ENCODE measurements around the gene CFAP100. TPM values are rescaled to one million over a fixed set of nuclear protein-coding genes. Genes with fewer than 3 reads are reported as not detected.

Gene CFAP100
- total RNA-seq, 4 donors from 2014 or later: not detected

DNA sequence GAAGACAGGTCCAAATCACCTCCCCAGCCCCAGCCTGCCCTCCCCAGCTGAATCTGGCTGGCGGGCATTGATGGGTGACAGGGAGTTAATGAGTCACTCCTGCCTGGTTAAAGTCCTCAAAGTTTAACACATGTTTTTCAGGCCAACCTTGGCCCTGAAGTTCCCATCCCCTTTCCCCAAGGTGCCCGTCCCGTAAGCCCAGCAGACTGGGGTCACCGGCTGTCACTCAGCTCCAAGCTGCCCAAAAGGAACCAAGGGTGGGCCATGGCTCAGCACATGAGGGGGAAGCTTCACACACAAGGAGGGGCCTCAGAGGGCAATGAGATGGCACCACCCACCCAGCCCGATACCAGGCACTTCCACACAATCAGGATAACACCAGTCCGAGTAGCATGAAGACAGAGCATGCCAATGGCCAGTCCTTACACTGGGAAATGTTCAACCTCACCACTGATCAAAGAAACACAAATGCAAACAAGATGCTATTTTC lies 27.3 kb upstream of the CFAP100 start:
- in situ Hi-C loops (cut with MboI; ENCODE audit: low pct_ligation_motif_present in 1 of 4, low pct_unique_long_range_greater_than_20kb in 1 of 4, low sequenced_read_pairs in 3 of 4): no loop called here
- Histone ChIP-seq H3K27ac (no peak overlapping the region), H3K4me1 (no peaks in the 10 kb centered on the region), H3K36me3 (no peaks in the 10 kb centered on the region), H3K27me3 (no peaks in the 10 kb centered on the region), H3K9me3 (no peaks in the 10 kb centered on the region), H3K4me3 (no peak overlapping the region)
- TF ChIP-seq POLR2A (IDR thresholded peaks at IDR 0.05) (no peak), EP300 (IDR thresholded peaks at IDR 0.05; ENCODE audit: low read depth) (no peak), POLR2AphosphoS5 (IDR thresholded peaks at IDR 0.05) (no peak)
- TF ChIP-seq, protein P1, sequence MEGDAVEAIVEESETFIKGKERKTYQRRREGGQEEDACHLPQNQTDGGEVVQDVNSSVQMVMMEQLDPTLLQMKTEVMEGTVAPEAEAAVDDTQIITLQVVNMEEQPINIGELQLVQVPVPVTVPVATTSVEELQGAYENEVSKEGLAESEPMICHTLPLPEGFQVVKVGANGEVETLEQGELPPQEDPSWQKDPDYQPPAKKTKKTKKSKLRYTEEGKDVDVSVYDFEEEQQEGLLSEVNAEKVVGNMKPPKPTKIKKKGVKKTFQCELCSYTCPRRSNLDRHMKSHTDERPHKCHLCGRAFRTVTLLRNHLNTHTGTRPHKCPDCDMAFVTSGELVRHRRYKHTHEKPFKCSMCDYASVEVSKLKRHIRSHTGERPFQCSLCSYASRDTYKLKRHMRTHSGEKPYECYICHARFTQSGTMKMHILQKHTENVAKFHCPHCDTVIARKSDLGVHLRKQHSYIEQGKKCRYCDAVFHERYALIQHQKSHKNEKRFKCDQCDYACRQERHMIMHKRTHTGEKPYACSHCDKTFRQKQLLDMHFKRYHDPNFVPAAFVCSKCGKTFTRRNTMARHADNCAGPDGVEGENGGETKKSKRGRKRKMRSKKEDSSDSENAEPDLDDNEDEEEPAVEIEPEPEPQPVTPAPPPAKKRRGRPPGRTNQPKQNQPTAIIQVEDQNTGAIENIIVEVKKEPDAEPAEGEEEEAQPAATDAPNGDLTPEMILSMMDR (IDR thresholded peaks at IDR 0.05): no peak
- intact Hi-C loops (cut with DNase I; ENCODE audit: low total_unique reads): no loop called here
- 85 to 93% methylated on average over 3 to 6 of the region's 6 CpGs for WGBS, 2 donors (ENCODE audit: low coverage in 1 of 2)
- DNase-seq: no peak

DNA sequence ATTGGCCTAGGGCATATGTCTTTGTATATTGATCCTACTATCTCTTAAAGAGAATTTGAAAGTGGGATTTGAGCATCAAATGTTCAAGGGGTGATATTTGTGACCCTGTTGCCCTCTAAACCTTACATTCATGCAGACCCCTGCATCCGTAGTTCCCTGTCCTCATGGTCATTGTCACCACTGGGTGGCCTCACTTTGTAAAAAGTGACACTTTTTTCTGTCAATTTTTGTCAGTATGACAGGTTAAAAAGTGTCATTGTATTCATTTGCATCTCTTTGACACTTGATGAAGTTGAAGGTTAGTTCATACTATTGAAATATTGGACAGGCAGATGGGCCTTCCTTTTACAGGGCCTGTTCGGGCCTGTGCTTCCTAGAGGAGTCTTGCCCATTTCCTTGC lies 25.2 kb upstream of the CFAP100 start:
- no peak overlapping the region for H3K4me3 ChIP-seq
- H3K27ac ChIP-seq: no peak overlapping the region
- in situ Hi-C loops (cut with MboI; ENCODE audit: low pct_ligation_motif_present in 1 of 4, low pct_unique_long_range_greater_than_20kb in 1 of 4, low sequenced_read_pairs in 3 of 4): no loop called here
- no peaks in the 10 kb centered on the region for H3K9me3 ChIP-seq
- DNase-seq: no peak
- TF ChIP-seq POLR2AphosphoS5 (IDR thresholded peaks at IDR 0.05) (no peak), EP300 (IDR thresholded peaks at IDR 0.05; ENCODE audit: low read depth) (no peak), POLR2A (IDR thresholded peaks at IDR 0.05) (no peak)
- TF ChIP-seq, protein P1 (IDR thresholded peaks at IDR 0.05): no peak
- no peaks in the 10 kb centered on the region for H3K4me1 ChIP-seq
- WGBS, 2 donors (ENCODE audit: low coverage in 1 of 2): 80 to 83% methylated on average over 2 of the region's 2 CpGs
- no peaks in the 10 kb centered on the region for H3K36me3 ChIP-seq
- intact Hi-C loops (cut with DNase I; ENCODE audit: low total_unique reads): no loop called here
- no peaks in the 10 kb centered on the region for H3K27me3 ChIP-seq

- intact Hi-C loops (cut with DNase I; ENCODE audit: low total_unique reads): no loop called here
These were observed 24.7 kb upstream of the CFAP100 start for GRCh38 chr3:126370055-126370454.

GRCh38 chr3:126370606-126371005 lies 24.1 kb upstream of the CFAP100 start:
- DNase-seq: no peak
- Histone ChIP-seq H3K27ac (no peak overlapping the region), H3K27me3 (no peaks in the 10 kb centered on the region), H3K9me3 (no peaks in the 10 kb centered on the region), H3K4me1 (no peaks in the 10 kb centered on the region), H3K4me3 (no peak overlapping the region), H3K36me3 (no peaks in the 10 kb centered on the region)
- intact Hi-C loops (cut with DNase I; ENCODE audit: low total_unique reads) (no loop called here), in situ Hi-C loops (cut with MboI; ENCODE audit: low pct_ligation_motif_present in 1 of 4, low pct_unique_long_range_greater_than_20kb in 1 of 4, low sequenced_read_pairs in 3 of 4) (no loop called here)
- 92 to 94% methylated on average over 5 to 7 of the region's 7 CpGs for WGBS, 2 donors (ENCODE audit: low coverage in 1 of 2)
- TF ChIP-seq EP300 (IDR thresholded peaks at IDR 0.05; ENCODE audit: low read depth) (no peak), POLR2AphosphoS5 (IDR thresholded peaks at IDR 0.05) (no peak), POLR2A (IDR thresholded peaks at IDR 0.05) (no peak)
- TF ChIP-seq, protein P1 (IDR thresholded peaks at IDR 0.05): no peak

More at GRCh38 chr3:126370055-126370454, 24.7 kb upstream of the CFAP100 start:
- 63 to 69% methylated on average over 2 to 4 of the region's 4 CpGs for WGBS, 2 donors (ENCODE audit: low coverage in 1 of 2)
- Histone ChIP-seq H3K4me1 (no peaks in the 10 kb centered on the region), H3K9me3 (no peaks in the 10 kb centered on the region), H3K27me3 (no peaks in the 10 kb centered on the region), H3K27ac (no peak overlapping the region), H3K4me3 (no peak overlapping the region), H3K36me3 (no peaks in the 10 kb centered on the region)
- TF ChIP-seq, protein P1 (IDR thresholded peaks at IDR 0.05): no peak
- TF ChIP-seq EP300 (IDR thresholded peaks at IDR 0.05; ENCODE audit: low read depth) (no peak), POLR2A (IDR thresholded peaks at IDR 0.05) (no peak), POLR2AphosphoS5 (IDR thresholded peaks at IDR 0.05) (no peak)
- in situ Hi-C loops (cut with MboI; ENCODE audit: low pct_ligation_motif_present in 1 of 4, low pct_unique_long_range_greater_than_20kb in 1 of 4, low sequenced_read_pairs in 3 of 4): no loop called here
- no peak for DNase-seq

All from transverse colon (tissue), 4 donors.